ENCODE data around the gene SH3RF2. TPM values are rescaled to one million over a fixed set of nuclear protein-coding genes. Genes with fewer than 3 reads are reported as not detected.
A peak's percentile ranks its signal among the peaks of the same experiment; 100 is the strongest.

Gene SH3RF2
- total and polyA plus RNA-seq, 2 of the 13 experiments (the other 11 are each of a cell fraction or from before 2014, with no cell fraction given), result 2.6 to 3.7 TPM

DNA sequence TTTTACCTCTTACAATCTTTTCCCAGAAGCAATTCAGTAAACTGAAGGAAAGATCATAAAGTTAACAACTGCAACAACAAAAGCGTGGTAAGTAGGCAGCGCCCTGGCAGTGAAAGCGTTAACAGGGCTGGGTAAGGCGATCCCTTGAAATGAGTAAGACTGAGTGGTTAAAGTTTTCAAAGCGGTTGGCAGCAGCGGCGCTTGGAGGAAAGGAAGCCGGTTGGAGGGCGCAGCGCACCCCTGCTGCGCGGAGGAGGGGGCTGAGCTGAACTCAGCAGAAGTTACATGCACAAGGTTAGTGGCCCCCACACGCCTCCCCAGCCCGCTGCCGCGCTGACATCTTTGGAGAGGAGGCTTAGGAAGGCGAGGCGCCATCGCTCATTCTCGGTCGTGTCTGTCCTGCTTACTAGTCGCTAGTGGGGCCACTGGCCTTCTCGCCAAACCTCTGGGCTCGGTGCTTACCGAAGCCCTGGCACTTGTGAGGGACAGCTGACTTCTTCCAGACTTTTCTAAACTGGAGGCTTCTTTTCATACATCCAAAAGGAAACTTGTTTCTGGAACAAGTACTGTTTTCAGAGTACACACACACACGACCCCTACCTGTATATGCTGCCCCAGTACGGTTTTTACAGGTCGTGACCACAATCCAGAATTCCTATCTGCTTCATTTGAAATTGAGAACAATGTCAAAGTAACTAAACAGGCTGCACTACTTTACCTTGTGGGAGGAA lies at the start of gene SH3RF2 (continued):
- peak; percentile 22; the same call in 1 of the 2 replicates for TF ChIP-seq TBX2 (CRISPR knock-in tag; IDR thresholded peaks at IDR 0.05; ENCODE audit: borderline replicate concordance)
- TF ChIP-seq RARG (CRISPR knock-in tag; IDR thresholded peaks at IDR 0.05; ENCODE audit: low read depth), result no peak
- 0 out of 2 replicates have a peak, but pooled peaks have one; percentile 23 for TF ChIP-seq ZNF274 (CRISPR knock-in tag; IDR thresholded peaks at IDR 0.05)
- no peak for TF ChIP-seq SIN3B (IDR thresholded peaks at IDR 0.05; ENCODE audit: low read length)
- TF ChIP-seq DMAP1 (CRISPR knock-in tag; IDR thresholded peaks at IDR 0.05), result peak; percentile 36; the same call in 1 of the 2 replicates
- TF ChIP-seq KMT2A (CRISPR knock-in tag; IDR thresholded peaks at IDR 0.05), result peak; percentile 91
- TF ChIP-seq ATF7-NPFF (CRISPR knock-in tag; IDR thresholded peaks at IDR 0.05; ENCODE audit: low read depth), result 0 out of 2 replicates have a peak, but pooled peaks have one; percentile 43
- no peak for TF ChIP-seq NKX3-1 (CRISPR knock-in tag; IDR thresholded peaks at IDR 0.05)
- TF ChIP-seq GATAD2A (CRISPR knock-in tag; IDR thresholded peaks at IDR 0.05), result peak; percentile 88
- TF ChIP-seq KDM1A (CRISPR knock-in tag; IDR thresholded peaks at IDR 0.05), result 0 out of 2 replicates have a peak, but pooled peaks have one; percentile 29
- no peak for TF ChIP-seq MTA3 (CRISPR knock-in tag; IDR thresholded peaks at IDR 0.05)
- TF ChIP-seq ZFP1 (CRISPR knock-in tag; IDR thresholded peaks at IDR 0.05), result no peak
- TF ChIP-seq CREB1 (IDR thresholded peaks at IDR 0.05), result no peak
- peak; percentile 47; the same call in 1 of the 2 replicates for TF ChIP-seq CREB1 (CRISPR knock-in tag; IDR thresholded peaks at IDR 0.05)
- TF ChIP-seq HNRNPLL (IDR thresholded peaks at IDR 0.05; ENCODE audit: low read depth, low read length, poor library complexity, severe bottlenecking), result peak; percentile 65
- peak; percentile 70; the same call in 1 of the 2 replicates for TF ChIP-seq KAT7 (CRISPR knock-in tag; IDR thresholded peaks at IDR 0.05; ENCODE audit: borderline replicate concordance)
- TF ChIP-seq, protein P1, sequence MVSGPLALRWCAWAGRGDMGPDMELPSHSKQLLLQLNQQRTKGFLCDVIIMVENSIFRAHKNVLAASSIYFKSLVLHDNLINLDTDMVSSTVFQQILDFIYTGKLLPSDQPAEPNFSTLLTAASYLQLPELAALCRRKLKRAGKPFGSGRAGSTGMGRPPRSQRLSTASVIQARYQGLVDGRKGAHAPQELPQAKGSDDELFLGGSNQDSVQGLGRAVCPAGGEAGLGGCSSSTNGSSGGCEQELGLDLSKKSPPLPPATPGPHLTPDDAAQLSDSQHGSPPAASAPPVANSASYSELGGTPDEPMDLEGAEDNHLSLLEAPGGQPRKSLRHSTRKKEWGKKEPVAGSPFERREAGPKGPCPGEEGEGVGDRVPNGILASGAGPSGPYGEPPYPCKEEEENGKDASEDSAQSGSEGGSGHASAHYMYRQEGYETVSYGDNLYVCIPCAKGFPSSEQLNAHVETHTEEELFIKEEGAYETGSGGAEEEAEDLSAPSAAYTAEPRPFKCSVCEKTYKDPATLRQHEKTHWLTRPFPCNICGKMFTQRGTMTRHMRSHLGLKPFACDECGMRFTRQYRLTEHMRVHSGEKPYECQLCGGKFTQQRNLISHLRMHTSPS (CRISPR knock-in tag; IDR thresholded peaks at IDR 0.05; ENCODE audit: low read depth), result peak; percentile 57; the same call in 1 of the 2 replicates
- no peak for TF ChIP-seq CBFB (CRISPR knock-in tag; IDR thresholded peaks at IDR 0.05)
- no peak for TF ChIP-seq RELA (CRISPR knock-in tag; IDR thresholded peaks at IDR 0.05)
- no peak for TF ChIP-seq ZC3H13 (CRISPR knock-in tag; IDR thresholded peaks at IDR 0.05)
- TF ChIP-seq, protein P2, sequence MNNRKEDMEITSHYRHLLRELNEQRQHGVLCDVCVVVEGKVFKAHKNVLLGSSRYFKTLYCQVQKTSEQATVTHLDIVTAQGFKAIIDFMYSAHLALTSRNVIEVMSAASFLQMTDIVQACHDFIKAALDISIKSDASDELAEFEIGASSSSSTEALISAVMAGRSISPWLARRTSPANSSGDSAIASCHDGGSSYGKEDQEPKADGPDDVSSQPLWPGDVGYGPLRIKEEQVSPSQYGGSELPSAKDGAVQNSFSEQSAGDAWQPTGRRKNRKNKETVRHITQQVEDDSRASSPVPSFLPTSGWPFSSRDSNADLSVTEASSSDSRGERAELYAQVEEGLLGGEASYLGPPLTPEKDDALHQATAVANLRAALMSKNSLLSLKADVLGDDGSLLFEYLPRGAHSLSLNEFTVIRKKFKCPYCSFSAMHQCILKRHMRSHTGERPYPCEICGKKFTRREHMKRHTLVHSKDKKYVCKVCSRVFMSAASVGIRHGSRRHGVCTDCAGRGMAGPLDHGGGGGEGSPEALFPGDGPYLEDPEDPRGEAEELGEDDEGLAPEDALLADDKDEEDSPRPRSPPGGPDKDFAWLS (CRISPR knock-in tag; IDR thresholded peaks at IDR 0.05; ENCODE audit: borderline replicate concordance), result no peak
- TF ChIP-seq, protein P3, sequence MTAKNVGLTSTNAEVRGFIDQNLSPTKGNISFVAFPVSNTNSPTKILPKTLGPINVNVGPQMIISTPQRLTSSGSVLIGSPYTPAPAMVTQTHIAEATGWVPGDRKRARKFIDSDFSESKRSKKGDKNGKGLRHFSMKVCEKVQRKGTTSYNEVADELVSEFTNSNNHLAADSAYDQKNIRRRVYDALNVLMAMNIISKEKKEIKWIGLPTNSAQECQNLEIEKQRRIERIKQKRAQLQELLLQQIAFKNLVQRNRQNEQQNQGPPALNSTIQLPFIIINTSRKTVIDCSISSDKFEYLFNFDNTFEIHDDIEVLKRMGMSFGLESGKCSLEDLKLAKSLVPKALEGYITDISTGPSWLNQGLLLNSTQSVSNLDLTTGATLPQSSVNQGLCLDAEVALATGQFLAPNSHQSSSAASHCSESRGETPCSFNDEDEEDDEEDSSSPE (CRISPR knock-in tag; IDR thresholded peaks at IDR 0.05), result 0 out of 2 replicates have a peak, but pooled peaks have one; percentile 28
- TF ChIP-seq ARID2 (CRISPR knock-in tag; IDR thresholded peaks at IDR 0.05; ENCODE audit: borderline replicate concordance), result no peak
- TF ChIP-seq ZSCAN22 (CRISPR knock-in tag; IDR thresholded peaks at IDR 0.05), result no peak
- no peak for TF ChIP-seq RFX5 (IDR thresholded peaks at IDR 0.05; ENCODE audit: low read depth, low read length)
- TF ChIP-seq, protein P4, sequence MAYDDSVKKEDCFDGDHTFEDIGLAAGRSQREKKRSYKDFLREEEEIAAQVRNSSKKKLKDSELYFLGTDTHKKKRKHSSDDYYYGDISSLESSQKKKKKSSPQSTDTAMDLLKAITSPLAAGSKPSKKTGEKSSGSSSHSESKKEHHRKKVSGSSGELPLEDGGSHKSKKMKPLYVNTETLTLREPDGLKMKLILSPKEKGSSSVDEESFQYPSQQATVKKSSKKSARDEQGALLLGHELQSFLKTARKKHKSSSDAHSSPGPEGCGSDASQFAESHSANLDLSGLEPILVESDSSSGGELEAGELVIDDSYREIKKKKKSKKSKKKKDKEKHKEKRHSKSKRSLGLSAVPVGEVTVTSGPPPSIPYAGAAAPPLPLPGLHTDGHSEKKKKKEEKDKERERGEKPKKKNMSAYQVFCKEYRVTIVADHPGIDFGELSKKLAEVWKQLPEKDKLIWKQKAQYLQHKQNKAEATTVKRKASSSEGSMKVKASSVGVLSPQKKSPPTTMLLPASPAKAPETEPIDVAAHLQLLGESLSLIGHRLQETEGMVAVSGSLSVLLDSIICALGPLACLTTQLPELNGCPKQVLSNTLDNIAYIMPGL (CRISPR knock-in tag; IDR thresholded peaks at IDR 0.05; ENCODE audit: borderline replicate concordance in 1 of 2, low read depth in 1 of 2), result peak; percentile 46 to 70; a peak in 1 of 4 replicates
